Breast epithelium (tissue), 4 donors: ENCODE data around the gene CRTC1. TPM values are rescaled to one million over a fixed set of nuclear protein-coding genes. Genes with fewer than 3 reads are reported as not detected.
"Not testable (repeated sequence)": the region's sequence is repeated elsewhere in the genome, so short reads cannot be mapped to it uniquely, and the experiment has no call there.

Experiments
- DNase-seq, 2 donors: peaks; one replicate each; pipeline ENCODE4 v3.0.0-alpha.2; 2019; ENCODE audit warnings: low spot score in 2 of 2
- H3K27ac ChIP-seq, 2 donors: fragments of 200-600 bp; sonication (generic) in 1 of 2; one replicate each; pipeline ENCODE4 v1.5.1; 2016 to 2019; ENCODE audit warnings: mild to moderate bottlenecking in 1 of 2
- H3K27me3 ChIP-seq, 2 donors: fragments of 200-600 bp; sonication (generic) in 1 of 2; one replicate each; pipeline versions ENCODE4 v1.5.1 to v1.6.0; 2017 to 2019; ENCODE audit warnings: control low read depth in 1 of 2, mild to moderate bottlenecking in 1 of 2
- H3K36me3 ChIP-seq: fragments of 200-600 bp; one replicate; pipeline ENCODE4 v1.5.1; 2019
- H3K4me1 ChIP-seq, 2 donors: fragments of 200-600 bp; sonication (generic); one replicate each; pipeline ENCODE4 v1.5.1; 2016 to 2019; ENCODE audit warnings: control low read depth in 1 of 2
- H3K4me3 ChIP-seq, 3 donors: fragments of 200-600 bp; sonication (generic); 1 replicate in 2 of 3; 2 replicates in 1 of 3; pipeline ENCODE4 v1.5.1; 2016 to 2019; ENCODE audit warnings: mild to moderate bottlenecking in 3 of 3, moderate library complexity in 2 of 3
- H3K9me3 ChIP-seq, 2 donors: fragments of 200-600 bp; sonication (generic) in 1 of 2; one replicate each; pipeline ENCODE4 v1.5.1; 2016 to 2019; ENCODE audit warnings: control low read depth in 1 of 2
- POLR2A ChIP-seq: fragments of 450-650 bp; IDR thresholded peaks from one replicate; pipeline ENCODE4 v1.6.1; 2016; ENCODE audit warnings: antibody characterized with exemption, mild to moderate bottlenecking, moderate library complexity
- POLR2AphosphoS5 ChIP-seq, 3 donors: sonication (generic); formaldehyde crosslinking; IDR thresholded peaks; one replicate each; pipeline ENCODE4 v1.6.1; 2017; ENCODE audit warnings: antibody characterized with exemption in 3 of 3
- intact Hi-C: fragments of 100-400 bp; cut with DNase I; formaldehyde crosslinking; loops from one replicate; pipeline ENCODE4 v1.15.1; 2023; ENCODE audit warnings: low total_unique reads
- total RNA-seq, 3 donors: library from RNA; depleted of rRNA; stranded (reverse); fragments of >200 nt; gene quantifications; one replicate each; pipeline ENCODE4 v1.1.0, GENCODE V29; 2016
- TF ChIP-seq, protein P1 (sequence below), 3 donors: fragments of 450-650 bp; IDR thresholded peaks; one replicate each; pipeline ENCODE4 v1.5.1; 2016 to 2017; ENCODE audit warnings: antibody characterized with exemption in 3 of 3, mild to moderate bottlenecking in 3 of 3, moderate library complexity in 3 of 3

CRTC1 gene
- total RNA-seq, 3 donors from 2014 or later, result 4.8 to 6.1 (median 5.9) TPM

DNA sequence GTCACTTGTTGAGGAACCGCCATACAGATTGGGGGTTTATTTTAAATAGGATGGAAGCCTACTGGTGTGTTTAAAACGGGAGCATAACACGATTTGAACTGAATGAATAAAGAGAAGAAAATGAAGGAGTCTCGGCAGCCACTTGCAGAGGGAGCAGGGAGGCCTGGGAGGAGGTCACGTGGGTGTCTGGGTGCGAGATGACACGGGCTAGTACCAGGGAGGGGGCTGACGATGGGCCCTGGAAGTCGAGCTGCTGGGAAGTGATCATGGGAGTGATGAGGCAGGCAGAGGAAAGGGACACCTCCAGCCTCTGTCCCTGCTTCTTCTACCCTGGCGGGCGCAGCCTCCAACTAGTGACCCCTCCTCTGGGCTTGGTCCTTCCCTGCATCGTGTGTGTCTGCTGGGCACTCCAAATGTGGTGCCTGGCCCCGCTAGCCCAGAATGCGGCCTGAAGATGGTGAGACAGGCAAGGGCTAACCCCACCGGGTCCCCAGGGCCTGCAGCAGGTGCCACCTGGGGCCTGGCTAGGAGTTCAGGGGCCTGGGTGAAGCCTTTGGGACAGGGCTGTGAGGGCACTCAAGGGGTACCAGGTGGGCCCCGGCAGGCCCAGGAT lies 35.5 kb downstream of the CRTC1 start:
- intact Hi-C loops, result no loop called here
- H3K27me3 ChIP-seq, result no peaks in the 10 kb centered on the region

GRCh38 chr19:18719541-18719940 lies 36.1 kb downstream of the CRTC1 start:
- Histone ChIP-seq H3K4me3 (no peak overlapping the region), H3K4me1 (no peaks in the 10 kb centered on the region), H3K27ac (no peak overlapping the region), H3K36me3 (no peaks in the 10 kb centered on the region), H3K27me3 (no peaks in the 10 kb centered on the region), H3K9me3 (no peaks in the 10 kb centered on the region)
- DNase-seq, result no peak
- intact Hi-C loops, result no loop called here
- TF ChIP-seq, protein P1, sequence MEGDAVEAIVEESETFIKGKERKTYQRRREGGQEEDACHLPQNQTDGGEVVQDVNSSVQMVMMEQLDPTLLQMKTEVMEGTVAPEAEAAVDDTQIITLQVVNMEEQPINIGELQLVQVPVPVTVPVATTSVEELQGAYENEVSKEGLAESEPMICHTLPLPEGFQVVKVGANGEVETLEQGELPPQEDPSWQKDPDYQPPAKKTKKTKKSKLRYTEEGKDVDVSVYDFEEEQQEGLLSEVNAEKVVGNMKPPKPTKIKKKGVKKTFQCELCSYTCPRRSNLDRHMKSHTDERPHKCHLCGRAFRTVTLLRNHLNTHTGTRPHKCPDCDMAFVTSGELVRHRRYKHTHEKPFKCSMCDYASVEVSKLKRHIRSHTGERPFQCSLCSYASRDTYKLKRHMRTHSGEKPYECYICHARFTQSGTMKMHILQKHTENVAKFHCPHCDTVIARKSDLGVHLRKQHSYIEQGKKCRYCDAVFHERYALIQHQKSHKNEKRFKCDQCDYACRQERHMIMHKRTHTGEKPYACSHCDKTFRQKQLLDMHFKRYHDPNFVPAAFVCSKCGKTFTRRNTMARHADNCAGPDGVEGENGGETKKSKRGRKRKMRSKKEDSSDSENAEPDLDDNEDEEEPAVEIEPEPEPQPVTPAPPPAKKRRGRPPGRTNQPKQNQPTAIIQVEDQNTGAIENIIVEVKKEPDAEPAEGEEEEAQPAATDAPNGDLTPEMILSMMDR (IDR thresholded peaks at IDR 0.05), result no peak
- TF ChIP-seq POLR2A (no peak), POLR2AphosphoS5 (IDR thresholded peaks at IDR 0.05) (no peak)

More for the DNA sequence above, 35.5 kb downstream of the CRTC1 start:
- Histone ChIP-seq H3K9me3 (no peaks in the 10 kb centered on the region), H3K4me3 (no peak overlapping the region), H3K36me3 (no peaks in the 10 kb centered on the region), H3K27ac (no peak overlapping the region), H3K4me1 (no peaks in the 10 kb centered on the region)
- no peak for DNase-seq
- no peak for TF ChIP-seq POLR2AphosphoS5 (IDR thresholded peaks at IDR 0.05)

DNA sequence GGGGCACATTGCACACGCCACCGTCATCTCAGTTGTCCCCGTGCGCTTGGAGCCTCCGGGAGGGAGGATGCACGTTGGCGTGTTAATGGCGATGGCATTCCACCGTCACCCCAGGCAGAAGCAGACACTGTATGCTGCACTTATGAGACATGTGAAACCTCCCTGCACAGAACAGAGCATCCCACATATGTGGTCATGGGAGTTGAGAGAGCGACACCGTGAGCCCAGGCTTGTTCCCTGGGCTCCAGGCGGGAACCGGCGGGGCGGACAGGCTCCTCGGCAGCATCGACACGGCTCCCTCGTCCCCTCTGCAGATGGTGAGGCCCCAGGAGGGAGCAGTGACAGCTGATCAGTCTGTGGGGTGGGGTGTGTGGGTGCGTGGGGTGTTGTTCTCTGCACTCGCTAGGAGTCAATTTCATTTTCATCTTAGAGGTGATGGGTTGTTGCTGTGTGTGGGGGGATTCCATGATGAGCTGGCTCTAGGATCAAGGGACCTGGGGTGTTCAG lies 40.4 kb downstream of the CRTC1 start:
- intact Hi-C loops, result no loop called here
- TF ChIP-seq, protein P1 (IDR thresholded peaks at IDR 0.05), result no peak
- no peak for TF ChIP-seq POLR2A
- TF ChIP-seq POLR2AphosphoS5 (IDR thresholded peaks at IDR 0.05), result no peak
- DNase-seq, result no peak
- no peak overlapping the region for H3K4me3 ChIP-seq
- H3K36me3 ChIP-seq, result no peaks in the 10 kb centered on the region
- no peaks in the 10 kb centered on the region for H3K27me3 ChIP-seq
- H3K27ac ChIP-seq, result no peak overlapping the region
- H3K4me1 ChIP-seq, result no peaks in the 10 kb centered on the region
- H3K9me3 ChIP-seq, result no peaks in the 10 kb centered on the region

DNA sequence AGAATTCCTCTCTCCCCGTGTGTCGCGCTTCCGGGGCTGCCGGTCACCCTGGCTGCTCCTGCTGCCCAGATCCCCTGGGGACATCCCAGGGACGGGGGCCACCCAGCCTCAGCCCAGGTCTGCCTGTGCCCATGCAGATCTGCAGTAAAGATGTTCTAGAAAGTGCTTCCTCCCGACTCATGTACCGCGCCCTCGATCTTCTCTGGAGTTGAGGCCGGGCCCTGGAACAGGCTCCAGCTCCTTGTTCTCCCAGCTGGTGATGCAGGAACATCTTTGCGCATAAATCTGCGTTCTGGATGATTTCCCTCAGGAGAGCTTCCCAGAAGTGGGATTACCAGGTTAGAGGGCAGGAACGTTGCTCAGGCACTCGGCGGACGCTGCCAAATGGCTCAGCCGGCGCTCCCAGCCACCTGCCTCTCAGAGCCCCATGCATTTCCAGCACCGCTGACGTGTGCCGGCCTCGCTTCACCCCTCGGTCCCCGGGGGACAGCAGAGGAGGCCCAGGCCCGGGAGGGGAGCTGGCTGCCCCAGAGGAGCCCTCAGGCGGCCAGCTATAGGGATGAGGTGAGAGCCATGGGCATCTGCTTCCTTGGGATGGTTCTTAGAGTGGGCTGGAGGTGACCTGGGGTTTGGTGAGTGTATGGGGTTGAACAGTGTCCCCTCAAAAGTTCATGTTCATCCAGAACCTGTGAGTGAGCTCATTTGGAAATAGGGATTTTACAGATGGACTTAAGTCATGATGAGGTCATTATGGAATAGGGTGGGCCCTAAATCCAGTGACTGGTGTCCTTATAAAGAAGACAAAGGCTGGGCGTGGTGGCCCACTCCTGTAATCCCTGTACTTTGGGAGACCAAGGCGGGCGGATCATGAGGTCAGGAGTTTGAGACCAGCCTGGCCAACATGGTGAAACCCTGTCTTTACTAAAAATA lies 42.6 kb downstream of the CRTC1 start:
- Histone ChIP-seq H3K27ac (no peak overlapping the region), H3K36me3 (no peaks in the 10 kb centered on the region), H3K4me3 (no peak overlapping the region), H3K9me3 (no peaks in the 10 kb centered on the region), H3K27me3 (no peaks in the 10 kb centered on the region), H3K4me1 (no peaks in the 10 kb centered on the region)
- intact Hi-C loops, result no loop called here
- no peak for DNase-seq
- TF ChIP-seq POLR2A (no peak), POLR2AphosphoS5 (IDR thresholded peaks at IDR 0.05) (no peak)
- TF ChIP-seq, protein P1 (IDR thresholded peaks at IDR 0.05), result no peak

- H3K27ac ChIP-seq, result no peak overlapping the region
- TF ChIP-seq, protein P1 (IDR thresholded peaks at IDR 0.05), result no peak
- TF ChIP-seq POLR2A, result no peak
- TF ChIP-seq POLR2AphosphoS5 (IDR thresholded peaks at IDR 0.05), result no peak
- intact Hi-C loops, result no loop called here
- no peaks in the 10 kb centered on the region for H3K27me3 ChIP-seq
- no peaks in the 10 kb centered on the region for H3K4me1 ChIP-seq
- no peaks in the 10 kb centered on the region for H3K36me3 ChIP-seq
- H3K9me3 ChIP-seq, result no peaks in the 10 kb centered on the region
- H3K4me3 ChIP-seq, result no peak overlapping the region
- no peak for DNase-seq
Observed at GRCh38 chr19:18726846-18727245, 43.4 kb downstream of the CRTC1 start.

- H3K27ac ChIP-seq, H3K4me3 ChIP-seq, H3K27me3 ChIP-seq, H3K4me1 ChIP-seq, DNase-seq, H3K36me3 ChIP-seq, intact Hi-C loops, H3K9me3 ChIP-seq: not testable (repeated sequence)
Observed at GRCh38 chr19:18727602-18728001, 44.1 kb downstream of the CRTC1 start.
